Cardiac muscle cell (in vitro differentiated cells and primary cell): ENCODE results near the gene RACK1. TPM values are rescaled to one million over a fixed set of nuclear protein-coding genes. Genes with fewer than 3 reads are reported as not detected.

Source experiments
- DNase-seq, 2 donors: peaks; one replicate each; pipeline versions ENCODE4 v3.0.0 to v3.0.0-alpha.2; 2010 to 2017; ENCODE audit warnings: low read depth in 1 of 2, low spot score in 1 of 2
- H3K27ac ChIP-seq: fragments of 200-600 bp; sonication (generic); 2 replicates; pipeline ENCODE4 v1.5.1; 2016
- H3K27me3 ChIP-seq: fragments of 200-600 bp; sonication (generic); 2 replicates; pipeline ENCODE4 v1.6.0; 2016; ENCODE audit warnings: control low read depth
- H3K36me3 ChIP-seq: fragments of 200-600 bp; sonication (generic); 2 replicates; pipeline ENCODE4 v1.5.1; 2016; ENCODE audit warnings: control low read depth
- H3K4me1 ChIP-seq: fragments of 200-600 bp; sonication (generic); 2 replicates; pipeline ENCODE4 v1.8.1; 2017; ENCODE audit warnings: low read depth, mild to moderate bottlenecking, mixed run types
- H3K4me3 ChIP-seq: fragments of 200-600 bp; sonication (generic); 2 replicates; pipeline ENCODE4 v1.5.1; 2016; ENCODE audit warnings: mild to moderate bottlenecking
- H3K9me3 ChIP-seq: fragments of 200-600 bp; sonication (generic); 2 replicates; pipeline ENCODE4 v1.5.1; 2017; ENCODE audit warnings: low read depth, mild to moderate bottlenecking, control low read depth
- CTCF ChIP-seq: IDR thresholded peaks from 2 replicates; pipeline ENCODE4 v1.5.1; 2012; ENCODE audit warnings: low read depth, mild to moderate bottlenecking, low read length
- polyA plus RNA-seq: library from polyadenylated mRNA; unstranded; fragments of >200 nt; fragmentation: Nextera tagmentation; extraction: Ambion mirVana; gene quantifications from 2 replicates; pipeline ENCODE4 v1.2.1, GENCODE V29; 2016
- total RNA-seq: library from RNA; depleted of rRNA; stranded (reverse); fragments of >200 nt; gene quantifications from 2 replicates; pipeline ENCODE4 v1.2.3, GENCODE V29; 2016

Gene RACK1
- total and polyA plus RNA-seq, 2 experiments from 2014 or later = 803 to 2,235 TPM

- Histone ChIP-seq H3K4me1 (no peaks in the 10 kb centered on the region), H3K27me3 (peaks cover 74% of the 10 kb centered on the region), H3K4me3 (peak overlapping the region; percentile 72), H3K9me3 (no peaks in the 10 kb centered on the region), H3K36me3 (no peaks in the 10 kb centered on the region), H3K27ac (no peak overlapping the region)
- no peak for DNase-seq
- no peak for TF ChIP-seq CTCF
Measured at GRCh38 chr5:181203777-181204112, 40.0 kb downstream of the RACK1 start.

DNA sequence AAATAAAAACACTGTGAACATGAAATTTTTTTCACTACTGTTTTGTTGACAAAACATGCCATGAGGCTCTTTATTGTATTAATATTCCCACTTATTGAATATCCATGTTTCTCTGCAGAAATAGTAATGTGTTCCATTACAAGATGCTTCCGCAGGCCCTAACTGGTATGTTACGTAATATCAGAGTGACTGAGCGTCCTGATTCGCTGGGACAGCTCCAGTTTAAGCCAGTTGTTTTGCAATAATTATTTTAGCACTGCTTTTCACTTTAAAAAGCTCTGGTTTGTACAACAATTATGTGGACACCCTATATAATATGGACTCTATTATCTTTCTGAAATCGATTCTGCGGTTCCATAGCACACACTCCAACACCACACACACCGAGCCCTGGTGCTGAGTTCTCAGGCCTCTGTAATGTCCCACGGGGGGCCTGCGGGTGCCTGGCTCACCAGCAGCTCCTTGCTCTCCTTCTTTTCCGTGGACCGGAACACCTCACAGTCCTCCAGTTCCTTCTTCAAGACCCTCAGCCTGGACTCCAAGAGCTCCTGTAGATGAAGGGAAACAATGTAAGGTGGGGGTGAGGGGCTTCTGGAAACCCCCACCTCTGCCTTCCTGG, 40.5 kb downstream of the RACK1 start:
- Histone ChIP-seq H3K9me3 (no peaks in the 10 kb centered on the region), H3K4me3 (no peak overlapping the region), H3K4me1 (no peaks in the 10 kb centered on the region), H3K27me3 (peaks cover 74% of the 10 kb centered on the region), H3K27ac (no peak overlapping the region), H3K36me3 (no peaks in the 10 kb centered on the region)
- no peak for TF ChIP-seq CTCF
- peak in 1 of 2 donors; percentile 77 for DNase-seq

GRCh38 chr5:181200816-181201215, 42.9 kb downstream of the RACK1 start:
- Histone ChIP-seq H3K27me3 (peaks cover 70% of the 10 kb centered on the region), H3K4me1 (no peaks in the 10 kb centered on the region), H3K36me3 (no peaks in the 10 kb centered on the region), H3K27ac (no peak overlapping the region), H3K4me3 (no peak overlapping the region), H3K9me3 (no peaks in the 10 kb centered on the region)
- no peak for TF ChIP-seq CTCF
- no peak for DNase-seq

- TF ChIP-seq CTCF = no peak
- DNase-seq = no peak
- peaks cover 63% of the 10 kb centered on the region for H3K27me3 ChIP-seq
Measured at GRCh38 chr5:181199881-181200638, 43.6 kb downstream of the RACK1 start.

DNA sequence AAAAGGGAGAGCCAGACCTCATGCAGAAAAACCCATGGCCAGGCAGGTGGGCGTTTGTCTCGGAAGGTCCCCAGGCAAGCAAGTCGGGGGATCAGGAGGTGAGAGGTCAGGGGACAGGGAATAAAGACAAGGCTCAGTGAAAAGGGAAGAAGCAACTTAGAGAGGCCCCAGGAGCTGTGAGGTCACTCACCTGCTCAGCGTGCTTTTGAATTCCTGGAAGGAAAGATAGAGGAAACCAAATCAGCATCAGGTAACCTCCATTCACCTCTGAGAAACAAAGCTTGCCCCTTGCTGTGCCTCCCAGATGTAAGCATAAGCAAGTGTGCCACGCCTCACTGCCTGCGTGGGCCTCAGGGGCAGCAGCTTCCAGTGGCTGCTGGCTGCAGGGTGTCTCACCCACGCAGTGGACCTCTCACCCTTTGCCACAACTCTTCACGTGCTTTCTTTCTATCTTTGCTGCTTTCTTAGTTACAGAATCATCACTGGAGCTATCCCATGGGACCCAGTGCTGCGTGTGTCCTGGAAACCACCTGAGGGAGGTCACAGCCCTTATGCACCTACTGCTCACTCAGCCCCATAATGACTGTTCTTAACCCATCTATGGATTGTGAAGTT, 44.7 kb downstream of the RACK1 start:
- peaks cover 52% of the 10 kb centered on the region for H3K27me3 ChIP-seq
- H3K4me3 ChIP-seq = no peak overlapping the region
- H3K9me3 ChIP-seq = no peaks in the 10 kb centered on the region
- peaks cover 6% of the 10 kb centered on the region for H3K4me1 ChIP-seq
- no peak for DNase-seq
- no peak for TF ChIP-seq CTCF
- H3K36me3 ChIP-seq = no peaks in the 10 kb centered on the region
- no peak overlapping the region for H3K27ac ChIP-seq

More at GRCh38 chr5:181199881-181200638, 43.6 kb downstream of the RACK1 start:
- Histone ChIP-seq H3K9me3 (no peaks in the 10 kb centered on the region), H3K27ac (no peak overlapping the region), H3K36me3 (no peaks in the 10 kb centered on the region), H3K4me3 (no peak overlapping the region), H3K4me1 (no peaks in the 10 kb centered on the region)
